Endodermal cell (in vitro differentiated cells): Measurements from ENCODE around the gene PRR5L. TPM values are rescaled to one million over a fixed set of nuclear protein-coding genes. Genes with fewer than 3 reads are reported as not detected.

ENCODE experiments used
- DNase-seq: peaks from one replicate; pipeline ENCODE4 v3.0.0-alpha.2; 2017
- H3K27ac ChIP-seq: 2 replicates; pipeline ENCODE4 v1.5.1; 2013; ENCODE audit warnings: mild to moderate bottlenecking, low read depth, low read length, moderate library complexity
- H3K27me3 ChIP-seq: 2 replicates; pipeline ENCODE4 v1.6.1; 2013; ENCODE audit warnings: mild to moderate bottlenecking, low read length, moderate library complexity; ENCODE audit not compliant: insufficient read depth, control insufficient read depth, poor library complexity, severe bottlenecking
- H3K36me3 ChIP-seq: 2 replicates; pipeline ENCODE4 v1.7.0; 2013; ENCODE audit warnings: mild to moderate bottlenecking, low read length, moderate library complexity; ENCODE audit not compliant: control insufficient read depth, insufficient read depth
- H3K4me1 ChIP-seq: one replicate; pipeline ENCODE4 v1.7.0; 2013; ENCODE audit warnings: low read length; ENCODE audit not compliant: control insufficient read depth, insufficient read depth
- H3K4me3 ChIP-seq: 2 replicates; pipeline ENCODE4 v1.5.1; 2013; ENCODE audit warnings: mild to moderate bottlenecking, low read length, moderate library complexity
- H3K9ac ChIP-seq: 2 replicates; pipeline ENCODE4 v1.6.1; 2013; ENCODE audit warnings: mild to moderate bottlenecking, low read length, moderate library complexity; ENCODE audit not compliant: poor library complexity, severe bottlenecking; ENCODE audit errors: extremely low read depth
- H3K9me3 ChIP-seq: 2 replicates; pipeline ENCODE4 v1.6.1; 2013; ENCODE audit warnings: mild to moderate bottlenecking, low read length, moderate library complexity; ENCODE audit not compliant: control insufficient read depth
- H3K27ac Mint-ChIP-seq: 2 replicates; pipeline ENCODE4 v1.8.0; 2020; ENCODE audit warnings: mixed read lengths
- H3K27me3 Mint-ChIP-seq: 2 replicates; pipeline ENCODE4 v1.8.0; 2021; ENCODE audit warnings: mild to moderate bottlenecking, mixed read lengths; ENCODE audit not compliant: insufficient read depth
- H3K36me3 Mint-ChIP-seq: 2 replicates; pipeline ENCODE4 v1.8.0; 2020; ENCODE audit warnings: low read depth, mixed read lengths
- H3K4me1 Mint-ChIP-seq: 2 replicates; pipeline ENCODE4 v1.8.0; 2020; ENCODE audit warnings: mixed read lengths
- H3K4me3 Mint-ChIP-seq: 2 replicates; pipeline ENCODE4 v1.8.0; 2020; ENCODE audit warnings: mild to moderate bottlenecking, moderate library complexity, mixed read lengths
- H3K9me3 Mint-ChIP-seq: 2 replicates; pipeline ENCODE4 v1.8.0; 2020; ENCODE audit warnings: mild to moderate bottlenecking, mixed read lengths
- CTCF ChIP-seq: fragments of 200-600 bp; sonication (generic); conservative IDR thresholded peaks from 2 replicates; pipeline ENCODE4 v1.5.0; 2021; ENCODE audit warnings: antibody characterized with exemption, mild to moderate bottlenecking
- WGBS, 2 experiments: methylation state at CpG; one replicate each; pipeline versions ENCODE4 v1.1.5 to v1.1.7; 2013; ENCODE audit warnings: missing lambda C conversion rate in 2 of 2, mixed read lengths in 1 of 2; ENCODE audit not compliant: insufficient coverage in 1 of 2, insufficient read length in 1 of 2; 5-methylcytosine and 5-hydroxymethylcytosine counted together
- total RNA-seq, 2 donors: library from RNA; stranded (reverse); fragmentation: NEBNext Ultra II Directional in 1 of 2; extraction: Animal tissue kit (Norgen Biotek cat#: 25700) in 1 of 2; gene quantifications; 2 replicates in 1 of 2; 3 replicates in 1 of 2; pipeline ENCODE4 v1.2.1, GENCODE V29; 2021

PRR5L gene
- total RNA-seq, 2 donors from 2014 or later = 5.3 to 7.2 TPM

GRCh38 chr11:36289226-36289852 is 6.7 kb upstream of the PRR5L start, which contains the start of gene COMMD9:
Gene COMMD9 (minus strand): TSS chr11:36289424. CDS start chr11:36289412, 12 bp downstream.
- peaks cover 5% of the 10 kb centered on the region for H3K4me1 Mint-ChIP-seq
- peak; percentile 99 for DNase-seq
- peak within 1 kb of the TSS; percentile 83 for H3K9ac ChIP-seq
- no peaks in the 10 kb centered on the region for H3K4me1 ChIP-seq
- no peaks in the 10 kb centered on the region for H3K9me3 ChIP-seq
- peak within 1 kb of the TSS; percentile 81 for H3K4me3 Mint-ChIP-seq
- H3K36me3 Mint-ChIP-seq = no peaks in the 10 kb centered on the region
- no peak for TF ChIP-seq CTCF
- H3K27ac ChIP-seq = no peak within 1 kb of the TSS
- peaks cover 35% of the 10 kb centered on the region for H3K27me3 ChIP-seq
- H3K27me3 Mint-ChIP-seq = peaks cover 24% of the 10 kb centered on the region
- H3K9me3 Mint-ChIP-seq = no peaks in the 10 kb centered on the region
- H3K27ac Mint-ChIP-seq = peak within 1 kb of the TSS; percentile 97
- 0 to 3% methylated on average over 13 to 31 of the region's 31 CpGs for WGBS, 2 experiments
- peak within 1 kb of the TSS; percentile 98 for H3K4me3 ChIP-seq
- no peaks in the 10 kb centered on the region for H3K36me3 ChIP-seq

DNA sequence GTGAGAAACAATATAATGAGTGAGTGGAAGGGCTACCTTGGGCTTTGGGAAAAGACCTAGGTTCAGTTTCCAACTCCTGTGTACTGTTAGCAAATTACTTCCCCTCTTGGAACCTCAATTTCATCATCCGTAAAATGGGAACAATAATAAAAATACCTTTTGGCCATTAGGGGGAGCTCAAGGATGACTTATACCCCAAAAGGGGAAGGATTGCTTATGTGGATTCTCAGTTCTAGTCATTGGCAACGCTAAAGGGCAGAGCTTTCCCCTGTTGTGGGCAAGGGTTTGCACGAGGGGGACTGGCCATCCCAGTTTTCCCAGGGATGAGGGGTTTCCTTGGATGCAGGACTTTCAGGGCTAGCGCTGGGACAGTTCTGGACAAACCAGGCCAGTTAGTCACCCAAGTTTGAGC is 3.8 kb upstream of the PRR5L start:
- Histone ChIP-seq H3K27ac (no peak overlapping the region), H3K9ac (no peak overlapping the region), H3K9me3 (no peaks in the 10 kb centered on the region), H3K4me1 (no peaks in the 10 kb centered on the region), H3K4me3 (no peak overlapping the region), H3K36me3 (no peaks in the 10 kb centered on the region), H3K27me3 (peaks cover 35% of the 10 kb centered on the region)
- peak; percentile 57 for DNase-seq
- peaks cover 31% of the 10 kb centered on the region for H3K27me3 Mint-ChIP-seq
- H3K4me3 Mint-ChIP-seq = no peak overlapping the region
- no peaks in the 10 kb centered on the region for H3K36me3 Mint-ChIP-seq
- WGBS, 2 experiments = 45 to 46% methylated on average over 2 to 4 of the region's 4 CpGs
- no peak overlapping the region for H3K27ac Mint-ChIP-seq
- peaks cover 5% of the 10 kb centered on the region for H3K4me1 Mint-ChIP-seq
- peak; percentile 82 for TF ChIP-seq CTCF
- H3K9me3 Mint-ChIP-seq = no peaks in the 10 kb centered on the region

GRCh38 chr11:36296884-36297543 is 926 bp downstream of the PRR5L start:
- Histone ChIP-seq H3K4me1 (no peaks in the 10 kb centered on the region), H3K27ac (no peak overlapping the region), H3K36me3 (no peaks in the 10 kb centered on the region), H3K27me3 (peaks cover 10% of the 10 kb centered on the region), H3K9ac (no peak overlapping the region), H3K9me3 (no peaks in the 10 kb centered on the region), H3K4me3 (no peak overlapping the region)
- Mint-ChIP-seq H3K9me3 (peaks cover 6% of the 10 kb centered on the region), H3K4me1 (no peaks in the 10 kb centered on the region), H3K4me3 (no peak overlapping the region), H3K36me3 (no peaks in the 10 kb centered on the region), H3K27me3 (peaks cover 20% of the 10 kb centered on the region), H3K27ac (no peak overlapping the region)
- 88 to 90% methylated on average over 5 to 8 of the region's 8 CpGs for WGBS, 2 experiments
- TF ChIP-seq CTCF = no peak
- DNase-seq = no peak
